GM21723 (cell line): ENCODE results near the gene NFIX.
"Not testable (repeated sequence)": the region's sequence is repeated elsewhere in the genome, so short reads cannot be mapped to it uniquely, and the experiment has no call there.

Experiments used
- ATAC-seq: cut with Tn5 transposase; IDR thresholded peaks from one replicate; pipeline ENCODE4 v1.9.1; 2021; ENCODE audit warnings: mild to moderate bottlenecking, moderate library complexity; ENCODE audit not compliant: unreplicated experiment

Gene NFIX

DNA sequence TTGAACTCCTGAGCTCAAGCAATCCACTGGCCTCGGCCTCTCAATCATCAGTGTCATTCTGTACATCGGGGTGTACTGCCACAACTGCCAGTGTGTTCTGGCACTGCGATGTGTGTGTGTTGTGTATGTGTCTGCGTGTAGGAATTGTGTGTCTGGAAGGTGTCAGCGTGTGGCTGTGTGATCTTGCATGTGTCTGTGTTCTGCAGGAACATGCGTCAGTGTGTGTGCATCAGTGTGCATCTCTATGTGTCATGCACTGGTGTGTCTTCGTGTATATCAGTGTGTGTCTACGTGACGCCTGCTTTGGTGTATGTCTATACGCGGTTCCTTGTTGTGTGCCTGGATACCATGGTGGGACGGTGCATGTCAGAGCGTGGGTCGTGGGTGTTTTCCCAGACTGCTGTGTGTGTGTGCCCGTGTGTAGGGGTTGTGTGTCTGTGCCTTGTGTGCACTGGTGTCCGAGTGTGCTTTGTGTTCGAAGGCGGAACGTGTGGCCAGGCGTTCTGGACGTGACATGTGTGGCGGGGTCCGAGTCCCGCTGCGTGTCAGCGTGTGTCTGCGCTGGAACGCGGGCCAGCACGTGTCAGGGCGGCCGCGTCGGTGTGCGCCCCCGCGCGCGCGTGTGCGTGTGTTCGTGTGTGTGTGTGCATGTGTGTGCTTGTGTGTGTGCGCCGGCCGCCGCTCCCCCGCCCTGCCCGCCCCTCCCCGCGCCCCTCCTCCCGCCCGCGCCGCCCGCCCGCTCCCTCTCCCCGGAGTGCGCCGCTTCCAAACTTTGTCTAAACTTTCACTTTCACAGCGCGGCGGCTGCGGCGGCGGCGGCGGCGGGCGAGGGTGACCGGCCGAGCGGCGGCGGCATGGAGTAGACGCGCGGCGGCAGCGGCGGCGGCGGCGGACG lies at the start of gene NFIX:
Gene NFIX (plus strand): TSS at position 775 of the 895 bp plus-strand sequence. CDS start 363 bp downstream, outside the sequence.
- no peak for ATAC-seq

DNA sequence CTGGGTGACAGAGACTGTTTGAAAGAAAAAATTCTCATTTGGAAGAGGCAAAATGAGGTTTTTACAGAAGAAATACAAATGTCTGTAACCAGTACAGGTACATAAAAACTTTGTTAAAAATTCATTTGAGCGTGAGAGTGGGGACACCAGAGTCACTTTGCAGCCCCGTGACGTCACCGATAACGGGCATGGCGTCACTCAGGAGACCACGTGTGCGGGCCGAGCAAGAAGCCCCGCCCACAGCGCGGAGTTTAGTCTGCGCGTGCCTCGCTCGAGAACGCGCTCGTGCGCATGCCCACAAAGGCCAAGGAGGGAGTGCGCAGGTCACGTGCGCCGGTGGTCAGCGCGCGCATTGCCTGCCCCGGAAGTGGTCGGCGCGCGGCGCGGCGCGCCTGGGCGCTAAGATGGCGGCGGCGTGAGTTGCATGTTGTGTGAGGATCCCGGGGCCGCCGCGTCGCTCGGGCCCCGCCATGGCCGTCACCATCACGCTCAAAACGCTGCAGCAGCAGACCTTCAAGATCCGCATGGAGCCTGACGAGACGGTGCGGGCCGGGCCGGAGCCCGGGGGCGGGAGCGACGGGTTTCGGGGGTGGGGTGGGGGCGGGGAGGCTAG lies 49.7 kb upstream of the NFIX start, which contains the start of gene RAD23A:
Gene RAD23A (plus strand): TSS at position 384 of the 613 bp plus-strand sequence. CDS start 87 bp downstream, at position 471.
- ATAC-seq, result peak; percentile 61

- peak; percentile 48 for ATAC-seq
Measured at GRCh38 chr19:12946092-12946721, 49.1 kb upstream of the NFIX start.

GRCh38 chr19:12946731-12947496 lies 48.4 kb upstream of the NFIX start:
- ATAC-seq, result no peak

- no peak for ATAC-seq
Measured at GRCh38 chr19:12947702-12948611, 47.3 kb upstream of the NFIX start.

GRCh38 chr19:12948612-12949362 lies 46.5 kb upstream of the NFIX start:
- ATAC-seq, result no peak

DNA sequence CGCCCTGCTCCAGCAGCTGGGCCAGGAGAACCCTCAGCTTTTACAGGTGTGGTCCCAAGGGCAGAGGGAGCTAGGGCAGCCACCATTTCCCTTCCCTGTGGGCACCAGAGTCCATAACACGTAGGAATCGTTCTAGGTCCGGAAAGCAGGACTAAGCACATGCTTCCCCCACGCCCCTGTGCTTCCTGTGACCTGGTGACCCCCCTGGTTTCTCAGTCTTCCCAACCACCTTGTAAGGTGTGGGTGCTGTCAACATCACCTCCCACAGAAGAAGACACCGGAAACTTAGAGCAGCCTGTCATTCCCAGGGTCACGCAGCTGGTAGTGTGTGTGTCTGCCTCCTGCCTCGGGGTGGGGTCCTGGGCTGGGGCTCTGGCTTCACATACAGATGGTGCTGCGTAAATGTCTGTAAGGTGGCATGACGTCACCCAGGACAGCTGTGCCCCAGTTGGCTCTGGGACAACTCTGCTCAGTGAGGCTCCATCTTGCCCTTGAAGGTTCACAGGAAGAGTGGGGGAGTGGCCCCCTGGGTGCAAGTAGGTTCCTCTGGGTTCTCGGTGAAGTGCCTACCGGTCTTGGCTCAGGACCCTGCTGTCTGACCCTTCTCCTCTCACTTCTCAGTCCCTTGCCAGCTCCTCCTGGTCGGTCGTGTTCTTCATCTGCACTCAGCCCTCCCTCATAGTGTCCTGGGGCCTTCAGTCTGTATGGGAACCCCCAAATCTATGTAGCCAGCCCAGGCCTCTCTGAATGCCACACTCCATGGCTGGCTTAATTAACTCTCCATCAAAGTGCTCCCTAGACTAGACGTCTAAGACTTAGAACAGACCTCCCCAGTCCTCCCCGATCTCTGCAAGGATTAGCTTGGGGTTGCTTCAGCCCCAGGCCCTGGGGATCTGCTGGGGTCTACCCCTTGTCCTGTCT lies 45.7 kb upstream of the NFIX start:
- ATAC-seq, result no peak

- ATAC-seq, result not testable (repeated sequence)
Measured at GRCh38 chr19:12952050-12952449, 43.2 kb upstream of the NFIX start.

- no peak for ATAC-seq
Measured at GRCh38 chr19:12952488-12953137, 42.7 kb upstream of the NFIX start.

- ATAC-seq, result no peak
Measured at GRCh38 chr19:12953138-12953798, 42.0 kb upstream of the NFIX start.

DNA sequence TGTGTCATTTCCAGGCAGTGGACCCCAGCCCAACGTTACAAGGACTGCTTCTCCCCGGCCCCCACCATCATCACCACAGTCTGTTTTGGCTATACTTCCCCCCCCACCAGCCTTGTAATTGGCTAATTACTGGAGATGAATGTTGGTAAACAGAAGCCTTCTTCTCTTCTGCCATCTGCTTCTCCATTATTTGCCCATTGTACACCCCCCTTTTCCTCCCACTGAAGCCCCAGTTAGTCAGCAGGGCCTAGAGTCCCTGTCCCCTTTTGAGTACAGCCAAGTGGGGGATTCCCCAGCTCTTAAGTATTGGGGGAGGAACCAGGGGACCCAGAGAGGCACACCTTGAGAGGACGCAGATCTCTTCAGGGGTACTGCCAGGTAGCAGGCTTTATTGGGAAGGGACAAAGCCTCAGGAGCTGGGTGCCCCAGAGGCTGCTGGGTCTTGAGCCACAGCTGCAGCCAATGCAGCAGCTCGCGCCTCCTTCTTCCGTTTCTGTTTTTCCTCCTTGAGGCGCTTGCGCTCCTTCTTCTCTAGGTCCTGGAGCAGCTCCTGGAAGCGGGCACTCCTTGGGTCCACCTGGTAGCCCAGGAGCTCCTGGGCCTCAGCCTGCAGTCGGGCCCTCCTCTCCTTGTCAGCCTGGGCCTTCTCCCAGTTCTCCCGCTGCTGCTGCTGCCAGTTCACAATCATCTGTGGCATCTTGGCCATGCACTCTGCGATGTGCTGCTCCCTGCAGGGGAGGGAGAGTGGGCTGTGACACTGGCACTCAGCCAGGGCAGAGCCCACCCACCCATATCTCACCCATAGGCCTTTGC lies 41.3 kb upstream of the NFIX start:
- ATAC-seq, result no peak

DNA sequence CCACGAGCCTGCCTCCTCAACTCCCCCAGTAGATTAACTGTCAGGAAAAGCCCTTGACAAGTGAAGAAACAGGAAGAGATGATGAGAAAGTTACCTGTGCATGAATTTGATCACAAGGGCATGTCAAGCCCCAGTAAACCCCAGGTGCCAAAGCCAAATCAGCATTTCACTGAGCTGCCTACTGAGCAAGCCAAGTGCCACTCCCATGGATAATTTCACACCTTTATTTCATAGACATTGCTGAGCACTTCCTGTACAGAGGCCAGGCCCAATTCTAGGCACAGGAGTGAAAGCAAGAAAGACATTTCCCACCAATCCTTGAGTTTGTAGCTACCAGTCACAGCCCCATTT lies 40.7 kb upstream of the NFIX start:
- ATAC-seq, result no peak

- not testable (repeated sequence) for ATAC-seq
Measured at GRCh38 chr19:12955575-12955974, 39.7 kb upstream of the NFIX start.

GRCh38 chr19:12955996-12956395 lies 39.3 kb upstream of the NFIX start:
- no peak for ATAC-seq

- ATAC-seq, result peak; percentile 67
Measured at GRCh38 chr19:12956446-12957388, 38.6 kb upstream of the NFIX start, which contains the start of gene GADD45GIP1. Gene GADD45GIP1 (minus strand): TSS chr19:12957223. CDS start chr19:12957212, 11 bp downstream.
